ENCODE measurements around the gene RNASET2.

GRCh38 chr6:166950443-166950821 is 5.9 kb downstream of the RNASET2 start:
- no peak for TF ChIP-seq EZH2 (IDR thresholded peaks at IDR 0.05; ENCODE audit: insufficient read depth, low read length)
- TF ChIP-seq CTCF (IDR thresholded peaks at IDR 0.05; ENCODE audit: insufficient read depth, low read depth, low read length), result no peak

Data from astrocyte (in vitro differentiated cells and primary cell).